ENCODE measurements around the gene HSPH1.
"Not testable (repeated sequence)": the region's sequence is repeated elsewhere in the genome, so short reads cannot be mapped to it uniquely, and the experiment has no call there.

The HSPH1 gene

DNA sequence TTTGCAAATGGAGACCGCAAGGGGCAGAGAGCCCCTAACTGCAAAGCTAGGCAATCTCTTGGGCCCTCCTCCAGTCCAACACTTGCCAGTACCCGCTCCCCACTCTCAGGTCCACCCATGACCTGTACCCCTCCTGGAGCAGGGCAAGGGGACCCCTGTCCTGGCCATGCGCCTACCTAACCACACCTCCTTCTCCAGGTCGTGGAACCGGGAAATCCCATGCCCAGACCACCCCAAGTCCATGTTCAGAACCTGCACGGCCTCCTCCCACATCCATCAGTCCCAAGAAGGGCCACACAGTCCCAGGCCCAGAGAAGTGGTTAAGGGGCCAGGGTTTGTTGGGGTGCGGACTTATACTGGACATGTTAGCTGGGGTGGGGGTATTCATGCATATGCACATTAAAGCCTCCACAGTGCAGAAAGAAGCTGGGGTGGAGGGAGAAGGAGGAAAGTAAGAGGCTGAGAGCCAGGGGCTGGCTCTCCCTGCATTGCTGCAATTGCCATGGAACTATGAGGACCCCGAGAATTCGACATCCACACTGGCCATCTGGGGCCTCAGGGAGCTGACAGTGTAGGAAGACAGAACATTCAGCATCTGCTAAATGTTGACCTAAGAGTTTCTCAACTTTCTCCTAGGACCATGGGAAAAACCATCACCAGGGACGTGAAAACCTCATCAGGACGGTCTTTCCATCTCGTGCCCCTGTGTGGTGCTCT is 39.0 kb downstream of the HSPH1 start:
- no peak for DNase-seq

- DNase-seq: no peak
These were observed 39.6 kb downstream of the HSPH1 start for GRCh38 chr13:31122143-31122542.

GRCh38 chr13:31121379-31122140 is 40.1 kb downstream of the HSPH1 start:
- no peak for DNase-seq

GRCh38 chr13:31119966-31120700 is 41.6 kb downstream of the HSPH1 start:
- DNase-seq: no peak

- DNase-seq: no peak
These were observed 42.2 kb downstream of the HSPH1 start for GRCh38 chr13:31119526-31119925.

DNA sequence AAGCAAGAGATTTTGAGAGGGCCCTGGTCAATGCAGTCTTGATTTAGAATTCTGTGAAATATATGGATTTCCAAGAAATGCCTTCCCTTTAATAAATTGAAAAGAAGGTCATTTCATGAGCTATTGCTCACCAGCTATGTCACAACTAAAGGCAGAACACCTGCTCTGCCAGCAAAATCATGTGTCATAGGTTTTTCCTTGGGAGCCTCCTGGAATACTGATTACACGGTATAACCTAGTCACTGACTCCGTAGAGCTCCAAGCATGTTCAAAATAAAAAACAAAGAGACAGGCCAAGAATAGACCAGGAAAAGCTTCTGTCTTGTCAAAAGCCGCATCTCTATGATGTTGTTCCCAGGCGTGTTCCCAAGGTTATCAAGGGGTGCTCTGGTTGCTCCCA is 45.5 kb downstream of the HSPH1 start:
- no peak for DNase-seq

- DNase-seq: no peak
These were observed 46.1 kb downstream of the HSPH1 start for GRCh38 chr13:31115616-31116015.

GRCh38 chr13:31114641-31115040 is 47.1 kb downstream of the HSPH1 start:
- no peak for DNase-seq

DNA sequence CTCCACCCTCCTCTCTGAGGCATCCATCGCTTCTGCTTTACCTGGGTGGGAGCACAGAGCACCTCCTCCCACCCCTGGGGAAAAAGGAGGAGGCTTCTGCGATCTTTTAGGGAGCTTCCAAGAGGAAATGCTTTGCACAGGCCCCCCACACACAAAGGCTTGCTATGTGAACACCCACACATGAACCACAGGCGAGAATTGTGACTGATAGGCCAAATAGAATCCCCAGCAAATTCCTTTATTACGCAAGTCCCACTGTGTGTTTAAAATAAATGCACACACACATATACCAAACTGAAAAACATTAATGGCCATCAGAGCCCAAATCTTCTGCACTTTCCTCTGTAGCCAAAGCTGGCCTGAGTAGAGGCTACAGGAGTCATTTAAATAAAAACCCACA is 50.6 kb downstream of the HSPH1 start:
- DNase-seq: no peak

- DNase-seq: no peak
These were observed 51.1 kb downstream of the HSPH1 start for GRCh38 chr13:31110617-31111016.

- DNase-seq: no peak
These were observed 51.5 kb downstream of the HSPH1 start for GRCh38 chr13:31110169-31110568.

GRCh38 chr13:31107109-31107508 is 54.6 kb downstream of the HSPH1 start:
- no peak for DNase-seq

GRCh38 chr13:31105856-31106255 is 55.8 kb downstream of the HSPH1 start:
- no peak for DNase-seq

- DNase-seq: no peak
These were observed 56.5 kb downstream of the HSPH1 start for GRCh38 chr13:31105020-31105795.

DNA sequence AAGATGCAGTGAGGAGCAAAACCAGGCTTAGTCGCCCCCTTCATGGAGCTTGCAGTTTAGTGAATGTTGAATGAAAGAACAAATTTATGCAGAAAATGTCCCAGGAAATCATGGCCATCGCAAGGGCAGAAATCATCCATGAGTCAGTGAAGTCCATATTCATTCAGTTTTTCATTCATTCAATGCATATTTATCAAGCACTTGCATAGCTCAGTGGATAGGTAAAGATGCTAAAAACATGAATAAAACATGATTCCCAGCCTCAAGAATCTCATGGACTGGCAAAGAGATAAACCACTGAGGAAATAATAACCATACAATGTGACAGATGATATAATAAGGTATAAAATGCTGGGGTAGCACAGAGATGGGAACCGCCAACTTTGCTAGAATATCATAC is 58.8 kb downstream of the HSPH1 start:
- no peak for DNase-seq

- DNase-seq: no peak
These were observed 60.1 kb downstream of the HSPH1 start for GRCh38 chr13:31101472-31102170.

DNA sequence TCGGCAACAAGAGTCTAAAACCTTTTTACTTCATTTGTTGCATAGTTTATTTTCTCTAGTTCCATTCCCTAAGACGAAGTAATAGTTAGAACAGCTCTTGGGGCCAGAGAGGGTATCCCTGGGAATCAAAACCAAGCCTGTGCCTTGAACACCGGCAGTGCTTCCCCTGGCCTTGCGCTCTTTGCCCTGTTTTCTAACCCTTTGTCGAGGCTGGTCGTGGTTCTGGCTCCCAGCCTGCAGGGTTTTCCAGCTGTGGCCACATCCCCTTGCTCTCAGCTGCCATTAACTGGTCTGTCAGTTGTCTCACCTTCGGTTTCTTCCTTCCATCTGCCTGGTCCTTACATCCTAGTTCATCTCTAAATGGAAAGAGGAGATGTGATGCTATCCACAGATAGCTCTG is 61.0 kb downstream of the HSPH1 start:
- DNase-seq: no peak

DNA sequence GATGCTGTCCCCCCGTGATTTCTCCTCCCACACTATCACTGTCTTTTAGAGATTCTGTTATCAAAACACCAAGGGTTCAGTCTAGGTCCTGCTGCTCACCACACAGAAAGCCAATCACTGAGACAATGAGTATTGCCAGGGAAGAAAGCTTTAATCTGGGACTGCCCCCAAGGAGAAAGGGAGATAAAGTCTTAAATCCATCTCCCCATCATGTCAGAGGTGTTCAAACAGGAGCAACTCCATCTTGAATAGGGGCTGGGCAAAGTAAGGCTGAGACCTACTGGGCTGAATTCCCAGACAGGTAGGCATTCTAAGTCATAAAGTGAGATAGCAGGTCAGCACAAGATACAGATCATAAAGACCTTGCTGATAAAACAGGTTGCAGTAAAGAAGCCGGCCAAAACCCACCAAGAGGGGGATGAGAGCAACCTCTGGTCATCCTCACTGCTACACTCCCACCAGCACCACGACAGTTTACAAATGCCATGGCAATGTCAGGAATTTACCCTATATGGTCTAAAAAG is 63.7 kb downstream of the HSPH1 start:
- DNase-seq: not testable (repeated sequence)

- no peak for DNase-seq
These were observed 64.9 kb downstream of the HSPH1 start for GRCh38 chr13:31096654-31097302.

DNA sequence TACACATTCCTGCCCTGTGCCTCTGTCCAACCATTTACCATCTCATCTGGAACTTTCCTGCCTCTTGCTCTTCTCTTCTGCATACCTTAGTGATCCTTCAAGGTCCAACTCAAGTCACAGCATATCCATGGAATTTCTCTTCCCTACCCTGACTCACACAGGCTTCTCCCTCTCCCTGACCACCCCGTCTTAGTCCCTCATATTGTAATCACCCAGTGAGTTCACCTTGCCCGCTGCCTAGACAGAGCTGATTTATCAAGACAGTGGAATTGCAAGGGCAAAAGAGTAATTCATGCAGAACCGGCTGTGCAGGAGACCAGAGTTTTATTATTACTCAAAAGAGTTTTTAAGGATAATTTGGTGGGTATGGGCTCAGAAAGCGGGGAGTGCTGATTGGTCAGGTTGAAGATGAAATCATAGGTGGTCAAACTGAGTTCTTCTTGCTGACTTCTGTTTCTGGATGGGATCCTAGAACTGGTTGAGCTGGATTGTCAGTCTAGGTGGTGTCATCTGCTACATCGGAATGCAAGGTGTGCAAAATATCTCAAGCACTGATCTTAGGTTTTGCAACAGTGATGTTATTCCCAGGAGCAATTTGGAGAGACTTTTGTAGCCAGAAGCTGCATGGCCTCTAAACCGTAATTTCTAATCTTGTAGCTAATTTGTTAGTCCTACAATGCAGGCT is 67.2 kb downstream of the HSPH1 start:
- no peak for DNase-seq
